DND-41 (cell line): Measurements from ENCODE around the gene TMEM86A.
"Not testable (repeated sequence)": the region's sequence is repeated elsewhere in the genome, so short reads cannot be mapped to it uniquely, and the experiment has no call there.

ENCODE experiments used
- EZH2 ChIP-seq: IDR thresholded peaks from 3 replicates; pipeline ENCODE4 v1.6.1; 2012; ENCODE audit warnings: borderline replicate concordance, low read depth, mild to moderate bottlenecking, moderate library complexity, low read length, inconsistent platforms; ENCODE audit not compliant: severe bottlenecking
- TF ChIP-seq, protein P1 (sequence below): IDR thresholded peaks from 2 replicates; pipeline ENCODE4 v1.5.1; 2012; ENCODE audit warnings: borderline replicate concordance, low read length, moderate library complexity, mild to moderate bottlenecking; ENCODE audit not compliant: poor library complexity, severe bottlenecking; ENCODE audit errors: extremely low read depth

DNA sequence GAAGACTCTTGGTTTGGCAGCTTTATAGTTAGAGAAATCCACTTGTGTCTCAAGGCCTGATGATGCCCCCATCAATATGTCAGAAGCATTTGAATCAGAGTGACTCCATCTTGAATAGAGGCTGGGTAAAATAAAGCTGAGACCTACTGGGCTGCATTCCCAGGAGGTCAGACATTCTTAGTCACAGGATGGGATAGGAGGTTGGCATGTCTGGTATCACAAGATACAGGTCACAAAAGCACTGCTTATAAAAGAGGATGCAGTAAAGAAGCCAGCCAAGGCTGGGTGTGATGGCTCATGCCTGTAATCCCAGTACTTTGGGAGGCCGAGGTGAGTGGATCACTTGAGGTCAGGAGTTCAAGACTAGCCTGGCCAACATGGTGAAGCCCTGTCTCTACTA lies 16.6 kb upstream of the TMEM86A start:
- TF ChIP-seq, protein P1, sequence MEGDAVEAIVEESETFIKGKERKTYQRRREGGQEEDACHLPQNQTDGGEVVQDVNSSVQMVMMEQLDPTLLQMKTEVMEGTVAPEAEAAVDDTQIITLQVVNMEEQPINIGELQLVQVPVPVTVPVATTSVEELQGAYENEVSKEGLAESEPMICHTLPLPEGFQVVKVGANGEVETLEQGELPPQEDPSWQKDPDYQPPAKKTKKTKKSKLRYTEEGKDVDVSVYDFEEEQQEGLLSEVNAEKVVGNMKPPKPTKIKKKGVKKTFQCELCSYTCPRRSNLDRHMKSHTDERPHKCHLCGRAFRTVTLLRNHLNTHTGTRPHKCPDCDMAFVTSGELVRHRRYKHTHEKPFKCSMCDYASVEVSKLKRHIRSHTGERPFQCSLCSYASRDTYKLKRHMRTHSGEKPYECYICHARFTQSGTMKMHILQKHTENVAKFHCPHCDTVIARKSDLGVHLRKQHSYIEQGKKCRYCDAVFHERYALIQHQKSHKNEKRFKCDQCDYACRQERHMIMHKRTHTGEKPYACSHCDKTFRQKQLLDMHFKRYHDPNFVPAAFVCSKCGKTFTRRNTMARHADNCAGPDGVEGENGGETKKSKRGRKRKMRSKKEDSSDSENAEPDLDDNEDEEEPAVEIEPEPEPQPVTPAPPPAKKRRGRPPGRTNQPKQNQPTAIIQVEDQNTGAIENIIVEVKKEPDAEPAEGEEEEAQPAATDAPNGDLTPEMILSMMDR = not testable (repeated sequence)
- TF ChIP-seq EZH2 = not testable (repeated sequence)
